Transverse colon (tissue), 4 donors: Measurements from ENCODE around the gene SDK1. TPM values are rescaled to one million over a fixed set of nuclear protein-coding genes. Genes with fewer than 3 reads are reported as not detected.

Experiments used
- DNase-seq: peaks from one replicate; pipeline ENCODE4 v3.0.0-alpha.2; 2019
- H3K27ac ChIP-seq, 4 donors: fragments of 200-600 bp; sonication (generic); 2 replicates each; pipeline ENCODE4 v1.5.1; 2016 to 2018; ENCODE audit warnings: inconsistent platforms in 4 of 4
- H3K27me3 ChIP-seq: fragments of 200-600 bp; sonication (generic); 2 replicates; pipeline ENCODE4 v1.5.1; 2017; ENCODE audit warnings: inconsistent platforms
- H3K36me3 ChIP-seq, 4 donors: fragments of 200-600 bp; sonication (generic); 2 replicates each; pipeline ENCODE4 v1.5.1; 2017 to 2019; ENCODE audit warnings: inconsistent platforms in 4 of 4
- H3K4me1 ChIP-seq, 4 donors: fragments of 200-600 bp; sonication (generic); 2 replicates each; pipeline ENCODE4 v1.5.1; 2017 to 2020; ENCODE audit warnings: inconsistent platforms in 4 of 4
- H3K4me3 ChIP-seq, 4 donors: fragments of 200-600 bp; sonication (generic); 1 replicate in 1 of 4; 2 replicates in 3 of 4; pipeline versions ENCODE4 v1.5.1 to v1.6.1; 2017 to 2019; ENCODE audit warnings: inconsistent platforms in 4 of 4
- H3K9me3 ChIP-seq, 2 donors: fragments of 200-600 bp; sonication (generic); 2 replicates each; pipeline ENCODE4 v1.5.1; 2017 to 2019; ENCODE audit warnings: inconsistent platforms in 2 of 2
- EP300 ChIP-seq: sonication (generic); formaldehyde crosslinking; IDR thresholded peaks from one replicate; pipeline ENCODE4 v1.6.1; 2017; ENCODE audit warnings: antibody characterized with exemption, low read depth
- POLR2A ChIP-seq: fragments of 450-650 bp; IDR thresholded peaks from one replicate; pipeline ENCODE4 v1.6.1; 2016; ENCODE audit warnings: antibody characterized with exemption, mild to moderate bottlenecking, moderate library complexity
- POLR2AphosphoS5 ChIP-seq, 3 donors: sonication (generic); formaldehyde crosslinking; IDR thresholded peaks; one replicate each; pipeline ENCODE4 v1.6.1; 2016; ENCODE audit warnings: antibody characterized with exemption in 3 of 3
- WGBS, 2 donors: methylation state at CpG; one replicate each; pipeline ENCODE4 v1.1.5; 2018; ENCODE audit warnings: low coverage in 1 of 2; 5-methylcytosine and 5-hydroxymethylcytosine counted together
- in situ Hi-C, 4 donors: fragments of 200-750 bp; cut with MboI; loops; one replicate each; pipeline versions ENCODE4 v1.15.0 to v1.15.1; 2017; ENCODE audit warnings: low sequenced_read_pairs in 3 of 4, low pct_ligation_motif_present in 1 of 4, low pct_unique_long_range_greater_than_20kb in 1 of 4
- intact Hi-C: fragments of 100-400 bp; cut with DNase I; formaldehyde crosslinking; loops from one replicate; pipeline ENCODE4 v1.15.1; 2023; ENCODE audit warnings: low total_unique reads
- total RNA-seq, 4 donors: library from RNA; depleted of rRNA; stranded (reverse); fragments of >200 nt; gene quantifications; one replicate each; pipeline ENCODE4 v1.1.0, GENCODE V29; 2016
- TF ChIP-seq, protein P1 (sequence below), 5 experiments: fragments of 200-600 bp in 3 of 5; fragments of 450-650 bp in 2 of 5; sonication (generic) in 3 of 5; IDR thresholded peaks; 1 replicate in 2 of 5; 2 replicates in 3 of 5; pipeline ENCODE4 v1.5.1; 2016 to 2017; ENCODE audit warnings: antibody characterized with exemption in 5 of 5, inconsistent platforms in 3 of 5, mild to moderate bottlenecking in 2 of 5, moderate library complexity in 1 of 5

SDK1 gene
- total RNA-seq, 4 donors from 2014 or later = 4.0 to 8.6 (median 5.4) TPM

DNA sequence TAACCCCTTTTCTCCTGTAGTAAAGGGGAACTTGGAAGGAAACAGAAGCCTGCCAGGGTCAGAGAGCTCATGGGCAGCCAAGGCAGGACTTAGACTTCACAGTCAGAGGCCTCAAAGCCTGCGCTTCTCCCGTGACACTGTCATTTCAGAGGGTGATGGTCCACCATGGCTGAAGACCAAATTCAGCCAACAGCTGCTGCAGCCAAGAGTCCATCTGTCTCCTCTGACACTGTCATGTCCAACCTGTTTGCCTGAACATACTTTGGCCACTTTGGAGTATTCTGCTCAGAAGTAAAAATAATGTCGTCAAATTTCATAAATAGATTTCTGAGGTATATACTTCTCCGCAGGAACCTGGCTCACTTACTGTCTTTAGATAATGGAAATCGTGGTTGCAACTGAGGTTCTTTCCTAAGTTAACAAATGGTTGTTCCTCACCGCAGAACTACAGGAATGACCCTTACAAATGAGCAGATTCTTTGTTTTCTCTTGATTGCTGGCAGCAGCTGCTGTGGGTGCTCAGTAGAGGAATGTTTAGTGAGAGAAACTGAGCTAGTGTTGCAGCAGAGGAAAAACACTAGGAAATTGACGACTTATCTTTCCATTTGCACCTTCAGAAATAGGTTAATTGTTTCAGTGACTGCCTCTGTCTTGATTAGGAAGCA lies 626.5 kb downstream of the SDK1 start:
- no peak for DNase-seq
- Histone ChIP-seq H3K4me3 (no peak overlapping the region), H3K27me3 (no peaks in the 10 kb centered on the region), H3K36me3 (no peaks in the 10 kb centered on the region), H3K9me3 (no peaks in the 10 kb centered on the region), H3K4me1 (no peaks in the 10 kb centered on the region), H3K27ac (no peak overlapping the region)
- TF ChIP-seq POLR2A (no peak), POLR2AphosphoS5 (IDR thresholded peaks at IDR 0.05) (no peak), EP300 (no peak)
- TF ChIP-seq, protein P1, sequence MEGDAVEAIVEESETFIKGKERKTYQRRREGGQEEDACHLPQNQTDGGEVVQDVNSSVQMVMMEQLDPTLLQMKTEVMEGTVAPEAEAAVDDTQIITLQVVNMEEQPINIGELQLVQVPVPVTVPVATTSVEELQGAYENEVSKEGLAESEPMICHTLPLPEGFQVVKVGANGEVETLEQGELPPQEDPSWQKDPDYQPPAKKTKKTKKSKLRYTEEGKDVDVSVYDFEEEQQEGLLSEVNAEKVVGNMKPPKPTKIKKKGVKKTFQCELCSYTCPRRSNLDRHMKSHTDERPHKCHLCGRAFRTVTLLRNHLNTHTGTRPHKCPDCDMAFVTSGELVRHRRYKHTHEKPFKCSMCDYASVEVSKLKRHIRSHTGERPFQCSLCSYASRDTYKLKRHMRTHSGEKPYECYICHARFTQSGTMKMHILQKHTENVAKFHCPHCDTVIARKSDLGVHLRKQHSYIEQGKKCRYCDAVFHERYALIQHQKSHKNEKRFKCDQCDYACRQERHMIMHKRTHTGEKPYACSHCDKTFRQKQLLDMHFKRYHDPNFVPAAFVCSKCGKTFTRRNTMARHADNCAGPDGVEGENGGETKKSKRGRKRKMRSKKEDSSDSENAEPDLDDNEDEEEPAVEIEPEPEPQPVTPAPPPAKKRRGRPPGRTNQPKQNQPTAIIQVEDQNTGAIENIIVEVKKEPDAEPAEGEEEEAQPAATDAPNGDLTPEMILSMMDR (IDR thresholded peaks at IDR 0.05) = no peak
- in situ Hi-C loops = no loop called here
- WGBS, 2 donors = 62 to 88% methylated on average over 5 to 7 of the region's 7 CpGs
- intact Hi-C loops = no loop called here

DNA sequence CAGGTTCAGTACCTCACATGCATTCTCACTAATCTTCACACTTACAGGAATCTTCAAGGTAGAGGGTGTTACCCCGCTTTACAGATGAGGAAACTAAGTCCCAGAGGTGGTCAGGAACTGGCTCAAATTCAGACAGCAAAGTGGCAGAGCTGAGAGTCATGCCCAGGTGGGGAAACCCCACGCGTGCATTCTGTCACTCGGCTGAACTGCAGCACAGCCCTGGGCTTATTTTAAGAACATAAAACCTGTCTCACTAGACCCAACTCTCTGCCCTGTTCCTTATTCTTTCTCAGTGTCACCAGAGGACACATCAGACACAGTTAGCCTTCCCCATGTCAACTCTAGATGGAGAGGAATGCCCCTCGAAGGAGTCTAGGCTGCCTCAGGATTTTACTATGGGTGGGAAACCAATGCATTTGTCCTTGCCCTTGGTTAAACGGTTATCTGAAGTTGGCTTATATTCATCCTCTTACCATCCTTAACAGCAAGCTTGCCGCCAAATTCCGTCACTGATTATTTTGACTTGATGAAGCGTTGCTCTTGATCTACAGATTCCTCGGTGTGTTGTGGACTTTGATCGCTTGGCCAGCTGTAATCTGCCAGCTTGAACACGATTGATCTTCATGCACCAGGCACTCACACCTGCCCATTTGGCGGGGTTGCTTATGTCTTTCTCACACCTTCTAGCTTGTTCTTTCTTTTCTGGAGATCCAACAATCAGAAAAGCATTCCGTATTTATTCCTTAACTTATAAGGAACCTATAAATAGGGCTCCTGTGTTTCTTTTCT lies 627.9 kb downstream of the SDK1 start:
- DNase-seq = no peak
- Histone ChIP-seq H3K27ac (no peak overlapping the region), H3K9me3 (no peaks in the 10 kb centered on the region), H3K4me3 (no peak overlapping the region), H3K36me3 (no peaks in the 10 kb centered on the region), H3K27me3 (no peaks in the 10 kb centered on the region), H3K4me1 (no peaks in the 10 kb centered on the region)
- TF ChIP-seq, protein P1 (IDR thresholded peaks at IDR 0.05) = no peak
- no peak for TF ChIP-seq POLR2AphosphoS5 (IDR thresholded peaks at IDR 0.05)
- no peak for TF ChIP-seq EP300
- TF ChIP-seq POLR2A = no peak
- WGBS, 2 donors = 41 to 66% methylated on average over 3 to 14 of the region's 14 CpGs
- in situ Hi-C loops (no loop called here), intact Hi-C loops (no loop called here)

DNA sequence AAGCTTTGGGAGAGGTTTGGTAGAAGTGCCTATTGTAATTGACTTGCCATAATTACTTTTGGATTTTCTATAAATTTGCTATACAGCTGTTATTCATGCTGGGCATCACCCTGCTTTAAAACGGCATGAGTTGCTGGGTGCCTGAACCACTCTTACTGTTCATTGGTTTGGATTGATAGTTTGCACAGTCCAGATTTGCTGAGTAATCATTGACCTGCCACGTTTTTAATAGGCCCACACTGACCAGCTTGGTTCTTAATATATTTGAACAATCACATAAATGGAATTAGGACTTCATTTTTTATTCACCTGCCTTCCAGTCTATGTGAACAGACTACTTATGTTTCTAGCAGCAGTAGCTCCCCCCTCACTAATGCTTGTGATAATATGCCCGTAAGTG lies 630.8 kb downstream of the SDK1 start:
- H3K4me1 ChIP-seq = no peaks in the 10 kb centered on the region
- 57 to 75% methylated on average over 3 of the region's 3 CpGs for WGBS, 2 donors
- H3K36me3 ChIP-seq = no peaks in the 10 kb centered on the region
- H3K4me3 ChIP-seq = no peak overlapping the region
- in situ Hi-C loops = no loop called here
- DNase-seq = no peak
- H3K27ac ChIP-seq = no peak overlapping the region
- no peaks in the 10 kb centered on the region for H3K27me3 ChIP-seq
- intact Hi-C loops = no loop called here
- TF ChIP-seq EP300 (no peak), POLR2A (no peak), POLR2AphosphoS5 (IDR thresholded peaks at IDR 0.05) (no peak)
- TF ChIP-seq, protein P1 (IDR thresholded peaks at IDR 0.05) = no peak
- peaks cover 0 to 6% of the 10 kb centered on the region in 2 donors for H3K9me3 ChIP-seq

DNA sequence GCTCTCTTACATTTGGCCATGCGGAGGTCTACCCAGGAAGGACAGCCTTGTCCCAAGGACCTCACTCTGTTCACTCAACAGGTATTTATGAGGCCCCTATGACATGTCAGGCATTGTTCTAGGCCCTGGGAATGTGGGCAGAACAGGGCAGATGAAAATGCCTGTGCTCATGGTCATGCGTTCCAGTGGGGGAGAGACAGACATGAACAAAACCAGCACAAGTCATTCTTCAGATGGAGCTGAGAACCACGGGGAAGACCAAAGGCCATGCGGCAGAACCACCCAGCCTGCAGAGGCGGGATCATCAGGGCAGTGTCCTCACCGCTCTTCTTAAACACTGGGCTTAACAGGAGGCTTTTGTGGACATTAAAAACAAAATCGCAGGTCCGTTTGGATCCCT lies 636.1 kb downstream of the SDK1 start:
- Histone ChIP-seq H3K4me3 (no peak overlapping the region), H3K36me3 (no peaks in the 10 kb centered on the region), H3K9me3 (peaks cover 0 to 6% of the 10 kb centered on the region in 2 donors), H3K27me3 (no peaks in the 10 kb centered on the region), H3K27ac (no peak overlapping the region), H3K4me1 (no peaks in the 10 kb centered on the region)
- TF ChIP-seq POLR2A (no peak), EP300 (no peak), POLR2AphosphoS5 (IDR thresholded peaks at IDR 0.05) (no peak)
- TF ChIP-seq, protein P1 (IDR thresholded peaks at IDR 0.05) = no peak
- intact Hi-C loops (no loop called here), in situ Hi-C loops (no loop called here)
- no peak for DNase-seq
- 95% methylated on average over 8 of the region's 8 CpGs; no CpG with 5 or more reads in 1 of the 2 donors for WGBS, 2 donors
